H1 (cell line): ENCODE results near the gene IZUMO2.

Source experiments
- CBX8 ChIP-seq: fragments of 300-800, 300-1000 bp; sonication (generic); IDR thresholded peaks from 2 replicates; pipeline ENCODE4 v1.7.1; 2016; ENCODE audit warnings: low read depth, low read length, borderline replicate concordance
- CEBPB ChIP-seq: IDR thresholded peaks from 2 replicates; pipeline ENCODE4 v1.6.1; 2012; ENCODE audit warnings: low read depth, low read length
- CHD2 ChIP-seq: IDR thresholded peaks from 2 replicates; pipeline ENCODE4 v1.6.1; 2012; ENCODE audit warnings: low read length, improper control_type of control experiment
- EZH2 ChIP-seq: fragments of 200-600 bp; sonication (generic); IDR thresholded peaks from 2 replicates; pipeline ENCODE4 v1.7.1; 2012; ENCODE audit warnings: low read depth, mild to moderate bottlenecking, moderate library complexity, low read length, inconsistent platforms; ENCODE audit not compliant: severe bottlenecking
- GTF2F1 ChIP-seq: IDR thresholded peaks from 2 replicates; pipeline ENCODE4 v1.6.1; 2012; ENCODE audit warnings: low read depth, low read length, improper control_type of control experiment, borderline replicate concordance
- HDAC2 ChIP-seq, 2 experiments: fragments of 300-600 bp in 1 of 2; sonication (generic) in 1 of 2; IDR thresholded peaks; 2 replicates each; pipeline ENCODE4 v1.6.1; 2011 to 2012; ENCODE audit warnings: low read depth in 2 of 2, low read length in 2 of 2, mild to moderate bottlenecking in 2 of 2, moderate library complexity in 2 of 2, borderline replicate concordance in 1 of 2, inconsistent platforms in 1 of 2
- JUN ChIP-seq: IDR thresholded peaks from 2 replicates; pipeline ENCODE4 v1.6.1; 2011; ENCODE audit warnings: low read depth, mild to moderate bottlenecking, improper control_type of control experiment, low read length
- POLR2A ChIP-seq, 2 experiments: IDR thresholded peaks; 1 replicate in 1 of 2; 2 replicates in 1 of 2; pipeline ENCODE4 v1.6.1; 2011; ENCODE audit warnings: low read depth in 2 of 2, low read length in 2 of 2, mild to moderate bottlenecking in 2 of 2; ENCODE audit errors: control extremely low read depth in 1 of 2
- POLR2AphosphoS5 ChIP-seq: IDR thresholded peaks from 2 replicates; pipeline ENCODE4 v1.6.1; 2011; ENCODE audit warnings: low read depth, low read length
- SP2 ChIP-seq: IDR thresholded peaks from 2 replicates; pipeline ENCODE4 v1.6.1; 2012; ENCODE audit warnings: mild to moderate bottlenecking, low read length, inconsistent platforms
- SP4 ChIP-seq: IDR thresholded peaks from 2 replicates; pipeline ENCODE4 v1.6.1; 2012; ENCODE audit warnings: low read length, inconsistent platforms
- YY1 ChIP-seq: IDR thresholded peaks from 2 replicates; pipeline ENCODE4 v1.6.1; 2011; ENCODE audit warnings: low read depth, mild to moderate bottlenecking, low read length
- TF ChIP-seq, protein P1 (sequence below), 3 experiments: IDR thresholded peaks; 1 replicate in 2 of 3; 2 replicates in 1 of 3; pipeline versions ENCODE4 v1.5.1 to v1.6.1; 2011; ENCODE audit warnings: low read length in 3 of 3, mild to moderate bottlenecking in 3 of 3, inconsistent platforms in 2 of 3, low read depth in 1 of 3, moderate library complexity in 1 of 3; ENCODE audit not compliant: insufficient read depth in 1 of 3; ENCODE audit errors: control extremely low read depth in 1 of 3
- TF ChIP-seq, protein P2 (sequence below): IDR thresholded peaks from 2 replicates; pipeline ENCODE4 v1.6.1; 2011; ENCODE audit warnings: low read length, improper control_type of control experiment

DNA sequence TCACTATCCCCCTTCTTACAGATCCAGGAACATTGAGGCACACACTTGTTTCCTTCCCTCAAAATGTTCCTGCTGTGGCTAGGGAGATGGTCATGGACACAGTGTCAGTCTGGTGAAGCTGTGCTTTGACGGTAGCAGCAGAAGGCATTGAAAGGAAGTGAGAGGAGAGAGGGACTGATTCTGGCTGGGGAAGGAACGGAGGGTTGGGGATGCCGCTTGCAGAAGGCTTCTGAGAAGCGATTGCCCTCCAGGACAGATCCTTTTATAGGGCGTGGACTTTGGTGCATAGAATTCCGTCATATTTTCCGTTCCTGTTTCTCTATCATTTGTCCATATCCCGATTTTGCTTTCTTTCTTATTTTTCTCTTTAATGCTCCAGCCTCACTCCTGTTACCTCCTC, 26.2 kb upstream of the IZUMO2 start:
- no peak for TF ChIP-seq CHD2
- TF ChIP-seq POLR2AphosphoS5, result no peak
- no peak for TF ChIP-seq SP2
- no peak for TF ChIP-seq HDAC2 (IDR thresholded peaks at IDR 0.05; ENCODE audit: borderline replicate concordance in 1 of 2, low read depth in 2 of 2, low read length in 2 of 2)
- TF ChIP-seq, protein P1, sequence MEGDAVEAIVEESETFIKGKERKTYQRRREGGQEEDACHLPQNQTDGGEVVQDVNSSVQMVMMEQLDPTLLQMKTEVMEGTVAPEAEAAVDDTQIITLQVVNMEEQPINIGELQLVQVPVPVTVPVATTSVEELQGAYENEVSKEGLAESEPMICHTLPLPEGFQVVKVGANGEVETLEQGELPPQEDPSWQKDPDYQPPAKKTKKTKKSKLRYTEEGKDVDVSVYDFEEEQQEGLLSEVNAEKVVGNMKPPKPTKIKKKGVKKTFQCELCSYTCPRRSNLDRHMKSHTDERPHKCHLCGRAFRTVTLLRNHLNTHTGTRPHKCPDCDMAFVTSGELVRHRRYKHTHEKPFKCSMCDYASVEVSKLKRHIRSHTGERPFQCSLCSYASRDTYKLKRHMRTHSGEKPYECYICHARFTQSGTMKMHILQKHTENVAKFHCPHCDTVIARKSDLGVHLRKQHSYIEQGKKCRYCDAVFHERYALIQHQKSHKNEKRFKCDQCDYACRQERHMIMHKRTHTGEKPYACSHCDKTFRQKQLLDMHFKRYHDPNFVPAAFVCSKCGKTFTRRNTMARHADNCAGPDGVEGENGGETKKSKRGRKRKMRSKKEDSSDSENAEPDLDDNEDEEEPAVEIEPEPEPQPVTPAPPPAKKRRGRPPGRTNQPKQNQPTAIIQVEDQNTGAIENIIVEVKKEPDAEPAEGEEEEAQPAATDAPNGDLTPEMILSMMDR (IDR thresholded peaks at IDR 0.05; ENCODE audit: control extremely low read depth in 1 of 3, insufficient read depth in 1 of 3, low read depth in 1 of 3, low read length in 3 of 3), result no peak
- TF ChIP-seq EZH2, result no peak
- no peak for TF ChIP-seq CBX8
- no peak for TF ChIP-seq POLR2A (IDR thresholded peaks at IDR 0.05; ENCODE audit: control extremely low read depth in 1 of 2, low read depth in 2 of 2, low read length in 2 of 2)
- TF ChIP-seq SP4, result no peak
- TF ChIP-seq, protein P2, sequence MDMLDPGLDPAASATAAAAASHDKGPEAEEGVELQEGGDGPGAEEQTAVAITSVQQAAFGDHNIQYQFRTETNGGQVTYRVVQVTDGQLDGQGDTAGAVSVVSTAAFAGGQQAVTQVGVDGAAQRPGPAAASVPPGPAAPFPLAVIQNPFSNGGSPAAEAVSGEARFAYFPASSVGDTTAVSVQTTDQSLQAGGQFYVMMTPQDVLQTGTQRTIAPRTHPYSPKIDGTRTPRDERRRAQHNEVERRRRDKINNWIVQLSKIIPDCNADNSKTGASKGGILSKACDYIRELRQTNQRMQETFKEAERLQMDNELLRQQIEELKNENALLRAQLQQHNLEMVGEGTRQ, result no peak
- TF ChIP-seq YY1, result no peak
- no peak for TF ChIP-seq CEBPB
- no peak for TF ChIP-seq JUN
- TF ChIP-seq GTF2F1, result no peak
